Medulla oblongata (tissue), 1 donor: ENCODE measurements around the gene BCHE.
"Not testable (repeated sequence)": the region's sequence is repeated elsewhere in the genome, so short reads cannot be mapped to it uniquely, and the experiment has no call there.

Source experiments
- DNase-seq: peaks from one replicate; pipeline ENCODE4 v3.0.0-alpha.2; 2015; ENCODE audit errors: extremely low spot score

Gene BCHE

GRCh38 chr3:165817160-165817709, 20.0 kb downstream of the BCHE start:
- no peak for DNase-seq

GRCh38 chr3:165816209-165816608, 21.0 kb downstream of the BCHE start:
- no peak for DNase-seq

- no peak for DNase-seq
Measured at GRCh38 chr3:165815682-165816081, 21.5 kb downstream of the BCHE start.

- no peak for DNase-seq
Measured at GRCh38 chr3:165814380-165814779, 22.8 kb downstream of the BCHE start.

GRCh38 chr3:165807937-165808336, 29.3 kb downstream of the BCHE start:
- not testable (repeated sequence) for DNase-seq

GRCh38 chr3:165805946-165806561, 31.2 kb downstream of the BCHE start:
- no peak for DNase-seq

GRCh38 chr3:165803471-165803870, 33.8 kb downstream of the BCHE start:
- no peak for DNase-seq

GRCh38 chr3:165800970-165801369, 36.3 kb downstream of the BCHE start:
- no peak for DNase-seq

- no peak for DNase-seq
Measured at GRCh38 chr3:165799026-165799425, 38.2 kb downstream of the BCHE start.

- no peak for DNase-seq
Measured at GRCh38 chr3:165797551-165797950, 39.7 kb downstream of the BCHE start.

GRCh38 chr3:165796701-165797100, 40.5 kb downstream of the BCHE start:
- no peak for DNase-seq

- DNase-seq = no peak
Measured at GRCh38 chr3:165788531-165788930, 48.7 kb downstream of the BCHE start.

- no peak for DNase-seq
Measured at GRCh38 chr3:165786013-165786412, 51.2 kb downstream of the BCHE start.

- no peak for DNase-seq
Measured at GRCh38 chr3:165784337-165784736, 52.9 kb downstream of the BCHE start.

GRCh38 chr3:165783383-165783782, 53.8 kb downstream of the BCHE start:
- DNase-seq = no peak

GRCh38 chr3:165778891-165779290, 58.3 kb downstream of the BCHE start:
- DNase-seq = no peak

- DNase-seq = no peak
Measured at GRCh38 chr3:165778456-165778855, 58.8 kb downstream of the BCHE start.

- no peak for DNase-seq
Measured at GRCh38 chr3:165775824-165776223, 61.4 kb downstream of the BCHE start.

GRCh38 chr3:165770781-165771180, 66.4 kb downstream of the BCHE start:
- no peak for DNase-seq

- DNase-seq = no peak
Measured at GRCh38 chr3:165768680-165769079, 68.5 kb downstream of the BCHE start.

GRCh38 chr3:165759041-165759440, 78.2 kb downstream of the BCHE start:
- DNase-seq = no peak

GRCh38 chr3:165755571-165755970, 81.7 kb downstream of the BCHE start:
- no peak for DNase-seq

GRCh38 chr3:165754219-165755007, 82.8 kb downstream of the BCHE start:
- DNase-seq = no peak
